GM21360 (cell line): ENCODE results near the gene CLPSL1.

Experiments used
- ATAC-seq: cut with Tn5 transposase; IDR thresholded peaks from one replicate; pipeline ENCODE4 v1.9.1; 2021; ENCODE audit warnings: mild to moderate bottlenecking, moderate library complexity; ENCODE audit not compliant: unreplicated experiment

Gene CLPSL1

GRCh38 chr6:35757456-35758123, 23.2 kb upstream of the CLPSL1 start:
- ATAC-seq: no peak

- ATAC-seq: no peak
These were observed 21.4 kb upstream of the CLPSL1 start for GRCh38 chr6:35759426-35759825.

- ATAC-seq: no peak
These were observed 15.1 kb upstream of the CLPSL1 start for GRCh38 chr6:35765739-35766138.

GRCh38 chr6:35769211-35769610, 11.6 kb upstream of the CLPSL1 start:
- ATAC-seq: no peak

- no peak for ATAC-seq
These were observed 9.5 kb upstream of the CLPSL1 start for GRCh38 chr6:35771343-35771627.

- ATAC-seq: no peak
These were observed 6.6 kb upstream of the CLPSL1 start for GRCh38 chr6:35774116-35774794.

- ATAC-seq: no peak
These were observed 5.8 kb upstream of the CLPSL1 start for GRCh38 chr6:35775031-35775430.

- ATAC-seq: no peak
These were observed 4.2 kb upstream of the CLPSL1 start, which contains the start of gene CLPSL2 for GRCh38 chr6:35776364-35777215. CLPSL2 (plus strand) TSS chr6:35776598; CDS start chr6:35776619, 21 bp downstream.

- ATAC-seq: no peak
These were observed 3.3 kb upstream of the CLPSL1 start for GRCh38 chr6:35777356-35778102.

GRCh38 chr6:35778437-35778836, 2.4 kb upstream of the CLPSL1 start:
- ATAC-seq: no peak

GRCh38 chr6:35781290-35781689, 471 bp downstream of the CLPSL1 start:
- ATAC-seq: no peak

- no peak for ATAC-seq
These were observed 1.6 kb downstream of the CLPSL1 start for GRCh38 chr6:35782424-35782823.

- no peak for ATAC-seq
These were observed 3.4 kb downstream of the CLPSL1 start for GRCh38 chr6:35784200-35784599.

- no peak for ATAC-seq
These were observed 5.5 kb downstream of the CLPSL1 start for GRCh38 chr6:35786272-35786671.

- no peak for ATAC-seq
These were observed 6.0 kb downstream of the CLPSL1 start for GRCh38 chr6:35786810-35787209.

- ATAC-seq: no peak
These were observed 6.7 kb downstream of the CLPSL1 start for GRCh38 chr6:35787266-35788218.

GRCh38 chr6:35788423-35788982, 7.7 kb downstream of the CLPSL1 start:
- ATAC-seq: no peak

- no peak for ATAC-seq
These were observed 9.9 kb downstream of the CLPSL1 start for GRCh38 chr6:35790683-35791082.

GRCh38 chr6:35794536-35795452, 14.0 kb downstream of the CLPSL1 start:
- ATAC-seq: no peak
